ENCODE data around the gene ZBTB7C. TPM values are rescaled to one million over a fixed set of nuclear protein-coding genes. Genes with fewer than 3 reads are reported as not detected.
"Not testable (repeated sequence)": the region's sequence is repeated elsewhere in the genome, so short reads cannot be mapped to it uniquely, and the experiment has no call there.

The ZBTB7C gene
- total RNA-seq, 2 donors from 2014 or later, result 25.1 to 36.4 TPM

GRCh38 chr18:48441405-48441881, 32.3 kb upstream of the ZBTB7C start:
- no peak for DNase-seq
- no peaks in the 10 kb centered on the region for H3K9me3 ChIP-seq
- no peaks in the 10 kb centered on the region for H3K4me1 ChIP-seq
- TF ChIP-seq, protein P1, sequence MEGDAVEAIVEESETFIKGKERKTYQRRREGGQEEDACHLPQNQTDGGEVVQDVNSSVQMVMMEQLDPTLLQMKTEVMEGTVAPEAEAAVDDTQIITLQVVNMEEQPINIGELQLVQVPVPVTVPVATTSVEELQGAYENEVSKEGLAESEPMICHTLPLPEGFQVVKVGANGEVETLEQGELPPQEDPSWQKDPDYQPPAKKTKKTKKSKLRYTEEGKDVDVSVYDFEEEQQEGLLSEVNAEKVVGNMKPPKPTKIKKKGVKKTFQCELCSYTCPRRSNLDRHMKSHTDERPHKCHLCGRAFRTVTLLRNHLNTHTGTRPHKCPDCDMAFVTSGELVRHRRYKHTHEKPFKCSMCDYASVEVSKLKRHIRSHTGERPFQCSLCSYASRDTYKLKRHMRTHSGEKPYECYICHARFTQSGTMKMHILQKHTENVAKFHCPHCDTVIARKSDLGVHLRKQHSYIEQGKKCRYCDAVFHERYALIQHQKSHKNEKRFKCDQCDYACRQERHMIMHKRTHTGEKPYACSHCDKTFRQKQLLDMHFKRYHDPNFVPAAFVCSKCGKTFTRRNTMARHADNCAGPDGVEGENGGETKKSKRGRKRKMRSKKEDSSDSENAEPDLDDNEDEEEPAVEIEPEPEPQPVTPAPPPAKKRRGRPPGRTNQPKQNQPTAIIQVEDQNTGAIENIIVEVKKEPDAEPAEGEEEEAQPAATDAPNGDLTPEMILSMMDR (IDR thresholded peaks at IDR 0.05), result no peak
- H3K27me3 ChIP-seq, result no peaks in the 10 kb centered on the region
- H3K36me3 ChIP-seq, result no peaks in the 10 kb centered on the region
- intact Hi-C loops (cut with DNase I), result loop anchor here (10.0 kb wide), 1 partner anchor 667 kb away; no protein-coding TSS in a partner anchor
- no peak overlapping the region for H3K27ac ChIP-seq
- no peak overlapping the region for H3K4me3 ChIP-seq
- no peak overlapping the region for H3K9ac ChIP-seq (ENCODE audit: low read depth in 2 of 2, low read length in 2 of 2)

GRCh38 chr18:48440924-48441323, 31.7 kb upstream of the ZBTB7C start:
- TF ChIP-seq, protein P1 (IDR thresholded peaks at IDR 0.05), result no peak
- H3K9ac ChIP-seq (ENCODE audit: low read depth in 2 of 2, low read length in 2 of 2), result no peak overlapping the region
- H3K27ac ChIP-seq, result no peak overlapping the region
- no peaks in the 10 kb centered on the region for H3K27me3 ChIP-seq
- no peaks in the 10 kb centered on the region for H3K36me3 ChIP-seq
- no peak for DNase-seq
- intact Hi-C loops (cut with DNase I), result loop anchor here (10.0 kb wide), 1 partner anchor 666 kb away; no protein-coding TSS in a partner anchor
- no peaks in the 10 kb centered on the region for H3K4me1 ChIP-seq
- no peak overlapping the region for H3K4me3 ChIP-seq
- H3K9me3 ChIP-seq, result no peaks in the 10 kb centered on the region

GRCh38 chr18:48436907-48437306, 27.7 kb upstream of the ZBTB7C start:
- intact Hi-C loops (cut with DNase I), result no loop called here
- DNase-seq, result no peak
- H3K4me3 ChIP-seq, result no peak overlapping the region
- no peak overlapping the region for H3K9ac ChIP-seq (ENCODE audit: low read depth in 2 of 2, low read length in 2 of 2)
- H3K9me3 ChIP-seq, result no peaks in the 10 kb centered on the region
- H3K36me3 ChIP-seq, result no peaks in the 10 kb centered on the region
- no peak overlapping the region for H3K27ac ChIP-seq
- H3K4me1 ChIP-seq, result no peaks in the 10 kb centered on the region
- no peaks in the 10 kb centered on the region for H3K27me3 ChIP-seq
- TF ChIP-seq, protein P1 (IDR thresholded peaks at IDR 0.05), result no peak

- H3K9ac ChIP-seq (ENCODE audit: low read depth in 2 of 2, low read length in 2 of 2); intact Hi-C loops (cut with DNase I); H3K36me3 ChIP-seq; DNase-seq; H3K27me3 ChIP-seq; H3K4me1 ChIP-seq; H3K27ac ChIP-seq; H3K4me3 ChIP-seq; H3K9me3 ChIP-seq: not testable (repeated sequence)
Measured at GRCh38 chr18:48434382-48434781, 25.2 kb upstream of the ZBTB7C start.

DNA sequence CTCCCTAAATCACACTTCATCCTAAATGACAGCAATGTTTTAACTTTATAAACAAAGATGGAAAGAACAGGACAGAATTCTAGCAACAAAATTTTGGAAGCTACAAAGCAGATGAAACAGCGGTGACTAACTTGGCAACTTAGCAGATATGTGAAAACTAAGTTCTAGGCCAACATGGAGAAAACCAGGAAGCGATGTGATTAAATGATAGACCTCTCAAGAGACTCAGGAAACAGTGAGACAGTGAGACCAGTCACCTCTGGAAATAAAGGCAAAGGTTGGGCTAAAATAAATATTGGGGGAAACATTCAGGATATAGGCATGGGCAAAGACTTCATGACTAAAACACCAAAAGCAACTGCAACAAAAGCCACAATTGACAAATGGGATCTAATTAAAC, 24.4 kb upstream of the ZBTB7C start:
- no peaks in the 10 kb centered on the region for H3K9me3 ChIP-seq
- intact Hi-C loops (cut with DNase I), result no loop called here
- H3K4me3 ChIP-seq, result no peak overlapping the region
- TF ChIP-seq, protein P1 (IDR thresholded peaks at IDR 0.05), result no peak
- no peaks in the 10 kb centered on the region for H3K36me3 ChIP-seq
- no peaks in the 10 kb centered on the region for H3K4me1 ChIP-seq
- H3K27me3 ChIP-seq, result no peaks in the 10 kb centered on the region
- no peak overlapping the region for H3K27ac ChIP-seq
- no peak for DNase-seq
- H3K9ac ChIP-seq (ENCODE audit: low read depth in 2 of 2, low read length in 2 of 2), result no peak overlapping the region

GRCh38 chr18:48430150-48430549, 21.0 kb upstream of the ZBTB7C start:
- Histone ChIP-seq H3K4me3 (no peak overlapping the region), H3K9me3 (no peaks in the 10 kb centered on the region), H3K36me3 (no peaks in the 10 kb centered on the region), H3K9ac (ENCODE audit: low read depth in 2 of 2, low read length in 2 of 2) (no peak overlapping the region), H3K27ac (no peak overlapping the region), H3K27me3 (no peaks in the 10 kb centered on the region), H3K4me1 (no peaks in the 10 kb centered on the region)
- DNase-seq, result no peak
- intact Hi-C loops (cut with DNase I), result no loop called here
- TF ChIP-seq, protein P1 (IDR thresholded peaks at IDR 0.05), result no peak

Data from colonic mucosa (tissue), 4 donors.